ENCODE data around the gene HELB.

The HELB gene

DNA sequence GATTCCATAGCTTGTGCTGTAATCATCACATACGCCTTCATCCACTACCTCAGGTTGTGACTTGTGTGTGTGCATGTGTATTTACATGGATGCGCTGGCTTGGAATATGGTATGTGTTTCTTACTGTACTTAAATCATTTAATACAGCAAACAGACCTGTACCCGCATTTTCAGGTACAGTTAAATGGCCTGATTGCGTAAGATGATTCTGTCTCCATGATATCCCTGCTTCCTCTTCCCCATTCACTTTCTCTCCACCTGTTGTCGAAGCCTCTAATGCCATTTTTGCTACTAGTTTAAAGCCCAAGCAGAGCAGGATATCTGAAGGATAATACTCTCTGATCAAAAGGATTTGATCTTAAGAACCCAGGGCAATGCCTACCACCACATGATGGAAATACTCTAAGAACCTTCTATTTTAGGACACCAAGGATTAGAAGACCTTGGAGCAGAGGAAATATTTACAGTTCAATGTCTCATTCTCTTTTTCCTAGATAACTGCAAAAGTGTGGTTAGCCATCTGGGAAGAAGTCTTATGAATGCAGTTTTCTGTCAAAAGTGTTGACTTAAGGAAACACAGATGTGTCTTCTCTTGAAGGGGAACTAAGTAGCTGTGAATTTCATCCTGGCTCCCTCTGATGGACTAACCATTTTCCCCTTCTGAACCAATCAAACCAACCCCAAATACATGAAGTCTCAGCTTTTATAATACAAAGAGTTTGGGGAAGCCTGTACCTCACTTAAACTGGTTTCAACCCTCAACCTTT is 78.7 kb downstream of the HELB start:
- Histone ChIP-seq H3K9me3 (ENCODE audit: insufficient read depth, low read length) (no peaks in the 10 kb centered on the region), H3K9ac (ENCODE audit: low read length) (no peak overlapping the region), H2AFZ (ENCODE audit: low read depth, low read length) (no peak overlapping the region), H3K27ac (ENCODE audit: low read length) (no peak overlapping the region), H3K4me2 (ENCODE audit: low read length) (no peak overlapping the region), H3K4me3 (ENCODE audit: low read length) (no peak overlapping the region), H3K4me1 (ENCODE audit: low read length) (peaks cover 18% of the 10 kb centered on the region), H3K79me2 (ENCODE audit: low read length) (no peaks in the 10 kb centered on the region), H3K27me3 (ENCODE audit: low read depth, low read length) (0 out of 2 replicates have a peak, but pooled peaks cover 4% of the 10 kb centered on the region), H4K20me1 (ENCODE audit: insufficient read depth, low read length) (no peaks in the 10 kb centered on the region), H3K36me3 (replicated peaks; ENCODE audit: low read depth, low read length) (no peaks in the 10 kb centered on the region)
- TF ChIP-seq, protein P1, sequence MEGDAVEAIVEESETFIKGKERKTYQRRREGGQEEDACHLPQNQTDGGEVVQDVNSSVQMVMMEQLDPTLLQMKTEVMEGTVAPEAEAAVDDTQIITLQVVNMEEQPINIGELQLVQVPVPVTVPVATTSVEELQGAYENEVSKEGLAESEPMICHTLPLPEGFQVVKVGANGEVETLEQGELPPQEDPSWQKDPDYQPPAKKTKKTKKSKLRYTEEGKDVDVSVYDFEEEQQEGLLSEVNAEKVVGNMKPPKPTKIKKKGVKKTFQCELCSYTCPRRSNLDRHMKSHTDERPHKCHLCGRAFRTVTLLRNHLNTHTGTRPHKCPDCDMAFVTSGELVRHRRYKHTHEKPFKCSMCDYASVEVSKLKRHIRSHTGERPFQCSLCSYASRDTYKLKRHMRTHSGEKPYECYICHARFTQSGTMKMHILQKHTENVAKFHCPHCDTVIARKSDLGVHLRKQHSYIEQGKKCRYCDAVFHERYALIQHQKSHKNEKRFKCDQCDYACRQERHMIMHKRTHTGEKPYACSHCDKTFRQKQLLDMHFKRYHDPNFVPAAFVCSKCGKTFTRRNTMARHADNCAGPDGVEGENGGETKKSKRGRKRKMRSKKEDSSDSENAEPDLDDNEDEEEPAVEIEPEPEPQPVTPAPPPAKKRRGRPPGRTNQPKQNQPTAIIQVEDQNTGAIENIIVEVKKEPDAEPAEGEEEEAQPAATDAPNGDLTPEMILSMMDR (IDR thresholded peaks at IDR 0.05; ENCODE audit: low read depth, low read length) = no peak
- TF ChIP-seq EZH2phosphoT487 (IDR thresholded peaks at IDR 0.05; ENCODE audit: low read depth) = no peak

DNA sequence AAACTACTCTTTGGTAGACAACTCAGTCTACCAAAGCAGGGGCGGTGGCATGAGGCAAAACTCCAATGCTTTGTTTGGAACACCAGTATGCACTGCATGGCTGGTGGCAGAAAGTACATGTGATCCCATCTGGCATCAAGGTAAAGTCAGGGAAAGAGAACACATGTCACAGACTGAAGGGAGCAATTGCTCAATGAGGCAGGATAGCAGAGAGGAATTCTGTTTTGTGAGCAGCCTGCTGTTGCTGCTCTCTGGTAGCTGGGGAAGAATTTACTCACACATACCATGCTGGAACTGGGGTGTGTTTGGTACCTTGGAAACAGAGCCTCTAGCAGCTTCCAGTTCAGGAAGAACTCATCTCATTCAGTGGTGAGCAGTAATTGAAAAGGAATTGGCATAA is 84.8 kb downstream of the HELB start:
- H3K9ac ChIP-seq (ENCODE audit: low read length) = no peak overlapping the region
- H3K9me3 ChIP-seq (ENCODE audit: insufficient read depth, low read length) = no peaks in the 10 kb centered on the region
- no peak overlapping the region for H2AFZ ChIP-seq (ENCODE audit: low read depth, low read length)
- TF ChIP-seq, protein P1 (IDR thresholded peaks at IDR 0.05; ENCODE audit: low read depth, low read length) = no peak
- TF ChIP-seq EZH2phosphoT487 (IDR thresholded peaks at IDR 0.05; ENCODE audit: low read depth) = no peak
- peaks cover 6% of the 10 kb centered on the region for H3K4me1 ChIP-seq (ENCODE audit: low read length)
- H3K4me3 ChIP-seq (ENCODE audit: low read length) = no peak overlapping the region
- no peak overlapping the region for H3K27ac ChIP-seq (ENCODE audit: low read length)
- H3K79me2 ChIP-seq (ENCODE audit: low read length) = no peaks in the 10 kb centered on the region
- H3K36me3 ChIP-seq (replicated peaks; ENCODE audit: low read depth, low read length) = no peaks in the 10 kb centered on the region
- no peak overlapping the region for H3K4me2 ChIP-seq (ENCODE audit: low read length)
- no peaks in the 10 kb centered on the region for H4K20me1 ChIP-seq (ENCODE audit: insufficient read depth, low read length)
- no peaks in the 10 kb centered on the region for H3K27me3 ChIP-seq (ENCODE audit: low read depth, low read length)

Data from OCI-LY3 (cell line).